Stimulated activated CD8-positive, alpha-beta memory T cell treated with anti-CD3 and anti-CD28 coated beads, Interleukin-2, amount 100 ng/mL, for 48 hours (primary cell): ENCODE measurements around the gene RIC3.

Source experiments
- DNase-seq, 2 donors: peaks; one replicate each; pipeline ENCODE4 v3.0.0-alpha.2; 2020; ENCODE audit warnings: low read depth in 2 of 2

Gene RIC3

DNA sequence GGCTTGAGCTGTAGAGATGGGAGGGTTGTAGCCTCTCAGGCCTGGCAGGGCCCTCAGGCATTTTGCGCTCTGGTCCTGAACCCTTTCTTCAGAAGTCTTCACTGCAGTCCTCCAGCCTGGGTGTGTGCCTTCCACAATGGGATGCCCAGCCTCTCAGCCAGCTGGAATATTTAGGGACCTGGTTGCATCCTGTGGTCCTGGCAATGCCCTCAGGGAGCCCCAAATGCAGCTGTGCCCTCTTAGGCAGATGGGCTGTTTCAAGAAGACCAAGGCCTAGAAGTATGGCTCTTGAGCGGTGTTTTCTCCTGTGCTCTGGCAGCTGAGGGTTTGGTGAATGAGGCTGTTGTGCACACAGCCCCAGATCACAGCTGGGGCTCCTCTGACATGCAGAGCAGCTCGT lies 81.1 kb downstream of the RIC3 start:
- DNase-seq, result no peak

DNA sequence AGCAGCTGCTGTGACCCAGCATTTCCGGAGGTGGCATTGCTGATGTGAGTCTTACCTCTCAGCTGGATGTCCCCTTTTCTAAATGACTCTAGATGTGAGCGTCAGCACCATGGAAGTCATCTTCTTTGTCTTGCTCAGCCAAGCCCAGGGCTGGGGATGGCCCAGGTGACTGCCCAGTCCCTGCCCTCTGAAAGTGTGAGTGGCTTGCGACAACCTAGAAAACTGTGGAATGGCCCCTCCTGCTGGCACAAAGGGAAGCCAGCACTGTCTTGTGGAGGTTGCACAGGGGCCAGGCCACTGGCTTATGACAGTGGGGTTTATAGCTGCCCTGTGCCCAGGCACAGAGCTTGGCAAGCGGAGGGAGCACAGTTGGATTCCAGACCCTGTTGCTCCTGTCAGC lies 81.6 kb downstream of the RIC3 start:
- no peak for DNase-seq

GRCh38 chr11:8086571-8086970 lies 82.3 kb downstream of the RIC3 start:
- DNase-seq, result no peak

- no peak for DNase-seq
Measured at GRCh38 chr11:8086001-8086479, 82.8 kb downstream of the RIC3 start.

- DNase-seq, result no peak
Measured at GRCh38 chr11:8085011-8085645, 83.7 kb downstream of the RIC3 start.

GRCh38 chr11:8084352-8084751 lies 84.5 kb downstream of the RIC3 start:
- no peak for DNase-seq

GRCh38 chr11:8083871-8084281 lies 84.9 kb downstream of the RIC3 start:
- no peak for DNase-seq

DNA sequence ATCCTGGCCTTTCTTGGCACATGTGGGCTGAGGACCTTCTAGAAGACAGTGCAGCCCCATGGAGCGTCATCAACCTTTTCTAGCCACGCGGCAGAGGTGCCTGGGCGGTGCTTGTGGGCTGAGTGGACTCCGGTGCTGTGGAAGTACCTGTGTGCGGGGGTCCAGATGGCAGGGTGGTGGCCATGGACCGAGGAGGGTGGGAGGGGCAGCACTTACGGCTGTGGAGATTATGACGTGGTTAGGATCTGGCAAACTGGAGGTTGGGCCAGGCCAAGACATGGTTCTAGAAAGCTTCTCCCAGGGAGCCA lies 85.8 kb downstream of the RIC3 start:
- DNase-seq, result no peak

DNA sequence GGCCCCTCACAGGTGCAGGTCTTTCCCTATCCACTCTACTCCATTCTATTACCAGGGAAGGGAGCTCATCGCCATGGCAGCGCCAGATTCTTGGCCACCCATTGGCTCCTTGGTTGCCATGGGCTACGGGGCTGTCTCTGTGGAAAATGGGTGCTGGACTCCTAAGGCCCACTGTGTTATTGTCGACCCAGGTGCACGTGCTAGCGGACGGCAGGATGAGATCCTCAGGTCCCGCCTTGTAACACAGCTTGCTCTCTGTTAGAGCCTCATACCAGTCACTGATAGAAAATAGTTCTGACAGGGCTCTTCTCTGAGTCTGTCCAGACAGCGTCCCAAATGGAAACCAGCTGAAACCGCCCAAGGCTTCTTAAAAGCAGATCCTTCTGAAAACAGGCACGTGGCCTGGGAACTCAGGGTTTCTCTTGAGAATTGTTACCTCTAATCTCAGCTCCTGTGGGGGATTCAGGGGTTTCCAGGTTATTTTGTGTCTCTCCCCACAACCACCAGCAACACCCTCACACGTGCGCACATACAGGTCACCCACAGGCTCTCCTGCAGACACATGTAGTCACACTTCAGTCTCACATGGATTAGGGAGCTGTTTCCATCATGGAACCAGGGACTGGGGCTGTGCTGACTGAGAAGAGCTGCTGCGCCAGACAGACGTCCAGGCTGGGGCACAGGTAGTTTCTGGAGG lies 86.3 kb downstream of the RIC3 start:
- no peak for DNase-seq

DNA sequence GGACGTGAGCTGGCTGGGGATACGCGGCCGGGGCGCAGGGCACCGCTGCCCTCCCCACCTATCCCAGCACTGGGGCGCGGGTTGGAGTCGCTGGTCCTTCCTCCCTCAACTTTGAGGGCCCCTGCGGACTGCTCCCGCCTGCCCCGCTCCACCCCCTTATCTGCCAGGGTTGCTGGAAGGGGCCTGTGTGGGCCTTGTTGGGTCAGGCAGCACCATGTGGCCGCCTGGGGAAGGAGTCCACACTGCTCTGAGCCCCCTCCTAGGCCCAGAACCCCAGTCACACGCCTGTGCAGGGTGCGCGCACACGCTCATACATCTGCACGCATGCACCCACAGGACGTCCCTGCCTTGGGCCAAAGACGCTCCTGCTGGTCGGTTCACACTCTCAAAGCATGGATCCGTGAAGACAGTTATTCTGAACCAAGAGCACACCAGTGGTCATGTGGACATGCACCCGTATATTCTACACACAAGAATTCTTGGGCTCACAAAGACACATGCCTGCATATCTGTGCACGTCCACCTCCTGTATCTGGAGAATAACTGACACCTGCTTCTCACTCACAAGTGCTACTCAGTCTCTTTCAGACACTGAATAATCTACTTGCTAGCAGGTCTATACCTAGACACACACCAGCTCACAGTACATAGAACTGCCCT lies 87.1 kb downstream of the RIC3 start:
- no peak for DNase-seq

DNA sequence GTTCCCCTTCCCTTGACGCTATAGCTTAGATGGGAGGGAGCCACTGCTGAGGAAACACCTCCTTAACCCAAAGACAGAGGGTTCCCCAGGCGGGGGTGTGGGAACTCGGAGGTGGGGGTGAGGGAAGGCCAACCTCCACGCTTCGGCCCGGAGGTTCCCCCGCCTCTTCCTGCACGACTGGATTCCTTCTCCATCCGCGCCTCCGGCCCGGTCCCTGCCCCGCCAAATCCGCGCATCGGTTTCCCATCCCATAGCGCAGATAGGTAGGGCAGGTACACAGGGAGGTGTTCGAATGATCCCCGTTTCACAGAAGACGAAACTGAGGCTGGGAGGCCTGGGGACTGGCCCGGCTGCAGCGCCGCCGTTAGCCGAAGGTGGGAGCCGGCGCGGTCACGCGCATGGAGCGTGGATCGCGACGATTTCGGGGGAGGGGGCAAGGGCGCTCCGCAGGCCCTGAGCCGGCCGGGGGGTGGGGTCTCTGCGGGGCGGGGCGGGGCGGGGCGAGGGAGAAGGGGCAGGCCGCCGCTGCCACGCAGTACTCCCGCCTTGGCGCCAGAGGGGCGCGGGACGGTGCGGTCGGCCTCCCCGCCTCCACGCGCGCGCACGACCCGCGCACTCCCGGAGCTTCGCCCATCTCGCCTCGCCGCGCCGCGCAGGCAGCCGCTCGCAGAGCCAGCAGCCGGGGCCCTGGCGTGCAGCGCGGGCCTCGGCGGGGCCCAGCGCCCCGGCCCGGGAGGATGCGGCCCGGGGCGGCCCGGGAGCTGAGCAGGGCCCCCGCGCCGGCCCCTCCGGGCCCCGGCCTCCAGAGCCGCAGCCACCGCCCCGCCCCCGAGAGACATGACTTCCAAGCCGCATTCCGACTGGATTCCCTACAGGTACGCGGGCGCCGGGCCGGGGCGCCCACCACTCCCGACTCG lies 87.9 kb downstream of the RIC3 start, which contains the start of gene TUB:
TSS of gene TUB (plus strand) at position 538 of the 917 bp plus-strand sequence. CDS start at position 838, 300 bp downstream.
- no peak for DNase-seq

DNA sequence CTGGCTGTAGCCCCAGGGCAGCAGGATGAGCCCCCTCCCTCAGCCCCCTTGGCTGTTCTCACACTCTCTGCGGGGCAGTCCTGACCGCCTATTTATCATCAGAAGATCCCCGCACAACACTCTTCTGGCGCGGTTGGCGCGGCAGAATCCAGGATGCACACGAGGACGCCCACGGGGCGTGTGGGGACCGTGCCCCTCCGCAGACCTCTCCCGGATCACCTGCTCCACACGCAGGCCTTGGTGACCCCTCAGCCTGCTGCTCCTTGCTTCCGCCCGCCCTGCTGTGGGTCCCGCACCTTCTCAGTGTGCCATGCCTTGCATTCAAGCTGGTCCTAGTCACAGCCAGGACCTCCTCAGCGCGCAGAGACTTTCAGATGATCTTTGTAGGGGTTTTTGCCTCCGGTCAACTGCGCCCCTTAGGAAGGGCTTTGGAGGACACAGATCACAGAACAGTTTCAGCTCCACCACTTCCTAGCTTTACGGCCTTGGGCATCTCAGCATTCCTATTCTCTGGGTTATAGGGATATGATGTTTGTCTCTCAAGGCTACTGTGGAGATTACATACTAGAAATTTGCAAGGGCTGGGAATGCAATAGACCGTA lies 88.7 kb downstream of the RIC3 start:
- DNase-seq, result no peak

DNA sequence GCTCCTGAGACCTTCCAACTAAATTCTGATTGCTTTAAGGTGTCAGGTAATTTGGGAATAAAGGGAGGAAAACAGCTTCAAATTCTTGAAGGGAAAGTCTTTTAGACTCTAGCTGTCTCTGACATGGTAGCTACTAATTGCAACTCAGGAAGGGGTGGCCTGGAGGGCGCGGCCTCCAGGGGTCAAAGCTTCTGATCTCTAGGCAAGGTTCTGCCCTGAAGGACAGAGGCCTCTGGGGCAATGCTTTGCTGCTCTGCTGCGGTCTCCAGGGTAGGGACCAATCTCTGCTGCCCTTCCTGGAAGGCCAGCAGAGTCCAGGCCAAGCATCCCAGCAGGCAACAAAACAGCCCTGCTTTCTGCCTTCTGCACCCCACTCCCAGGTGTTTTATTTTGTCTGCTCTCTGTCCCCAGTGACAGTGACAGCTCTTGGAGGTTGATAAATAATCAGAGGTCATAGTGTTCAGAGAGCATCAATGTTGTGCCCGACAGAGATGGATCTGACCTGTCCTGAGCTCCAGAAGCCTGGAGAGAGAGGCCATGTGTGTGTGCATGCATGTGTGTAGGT lies 89.6 kb downstream of the RIC3 start:
- DNase-seq, result no peak

GRCh38 chr11:8075119-8075726 lies 93.6 kb downstream of the RIC3 start:
- DNase-seq, result no peak

GRCh38 chr11:8071616-8072581 lies 96.9 kb downstream of the RIC3 start:
- DNase-seq, result no peak

DNA sequence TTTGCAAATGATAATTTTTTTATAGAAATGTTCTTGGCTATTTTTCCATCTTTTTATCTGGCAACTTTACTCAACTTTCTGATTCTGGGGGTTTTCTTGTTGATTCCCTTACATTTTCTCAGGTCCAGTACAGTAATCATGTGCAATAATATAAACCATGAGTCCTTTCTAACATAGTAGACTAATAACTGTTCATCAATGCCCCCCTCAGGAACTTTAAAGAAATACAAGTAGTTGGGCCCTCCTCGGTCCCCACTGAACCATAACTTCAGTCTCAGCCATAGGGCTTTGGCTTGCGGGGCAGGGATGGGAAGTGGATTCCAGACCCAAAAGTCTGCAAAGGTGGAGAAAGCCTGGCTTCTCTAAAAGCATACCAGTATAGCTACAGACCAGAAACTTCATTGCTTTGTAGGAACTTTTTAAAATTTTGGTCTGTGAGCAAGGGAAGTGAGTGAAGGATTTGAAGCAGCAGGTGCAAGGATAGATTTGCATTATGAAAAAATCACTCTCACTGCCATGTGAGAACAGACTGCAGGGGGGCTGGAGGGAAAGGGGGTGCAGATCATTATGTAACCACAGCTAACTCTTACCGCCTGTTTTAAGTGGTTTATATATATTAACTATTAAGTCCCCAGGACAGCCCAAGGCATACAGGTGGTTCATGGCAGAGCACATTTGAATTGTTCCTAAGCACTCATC lies 98.3 kb downstream of the RIC3 start:
- DNase-seq, result no peak

DNA sequence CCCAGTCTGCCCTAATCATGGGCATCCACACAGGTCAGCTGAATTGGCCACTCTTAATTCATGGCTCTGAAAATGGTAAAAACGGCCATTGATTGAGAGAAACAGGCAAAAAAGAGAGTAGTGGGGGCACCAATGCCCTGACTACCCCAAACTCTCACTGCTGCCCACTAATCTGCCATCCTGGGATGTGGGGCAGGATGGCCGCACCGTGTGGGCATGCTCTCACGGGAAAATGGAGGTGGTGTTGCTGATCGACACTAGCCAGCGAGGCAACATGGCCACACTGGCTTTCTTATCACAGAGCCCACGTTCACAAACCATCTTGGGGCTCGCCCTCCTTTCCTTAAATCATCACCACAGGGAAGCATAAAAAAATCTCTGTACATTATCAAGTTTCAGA lies 99.1 kb downstream of the RIC3 start:
- no peak for DNase-seq

DNA sequence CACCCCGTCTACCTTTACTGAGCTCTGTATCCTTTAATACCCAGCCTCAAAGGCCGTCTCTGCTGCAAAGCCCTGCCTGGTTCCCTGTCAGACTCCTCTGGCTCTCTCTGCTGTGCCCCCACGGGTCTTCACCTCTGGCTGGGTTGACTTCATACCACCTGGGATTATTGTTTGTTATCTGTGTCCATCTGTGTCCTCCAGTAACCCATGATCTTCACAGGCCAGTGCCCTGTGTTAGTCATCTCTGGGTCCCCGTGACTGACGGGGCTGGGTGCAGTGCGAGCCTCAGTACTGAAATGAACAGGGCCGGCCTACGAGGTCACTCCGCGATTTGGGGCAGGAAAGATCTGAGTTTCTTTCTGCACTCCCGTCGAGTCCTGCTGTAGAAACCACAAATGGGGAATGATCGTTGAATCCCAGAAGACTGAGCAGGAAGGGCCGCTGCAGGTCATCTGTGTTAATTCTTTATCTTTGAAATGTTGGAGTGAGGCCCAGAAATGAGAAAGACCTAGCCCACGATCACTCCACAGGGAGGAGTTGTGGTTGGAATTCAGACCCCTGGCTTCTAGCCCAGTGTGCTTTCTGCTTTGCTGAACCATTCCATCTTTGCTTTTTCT lies 100.1 kb downstream of the RIC3 start:
- no peak for DNase-seq
